HG03045 (cell line): ENCODE measurements around the gene RNF217.

Experiments
- ATAC-seq: cut with Tn5 transposase; IDR thresholded peaks from one replicate; pipeline ENCODE4 v1.9.1; 2021; ENCODE audit warnings: mild to moderate bottlenecking, moderate library complexity; ENCODE audit not compliant: unreplicated experiment

The RNF217 gene

GRCh38 chr6:124987999-124988591 lies 25.9 kb downstream of the RNF217 start:
- no peak for ATAC-seq

- no peak for ATAC-seq
Observed at GRCh38 chr6:124989136-124989983, 27.1 kb downstream of the RNF217 start.

GRCh38 chr6:124990988-124991387 lies 28.8 kb downstream of the RNF217 start:
- ATAC-seq, result no peak

- no peak for ATAC-seq
Observed at GRCh38 chr6:124991764-124992295, 29.6 kb downstream of the RNF217 start.

- no peak for ATAC-seq
Observed at GRCh38 chr6:124993327-124993726, 31.1 kb downstream of the RNF217 start.

GRCh38 chr6:124994648-124995047 lies 32.4 kb downstream of the RNF217 start:
- ATAC-seq, result no peak

GRCh38 chr6:124995131-124995530 lies 32.9 kb downstream of the RNF217 start:
- no peak for ATAC-seq

GRCh38 chr6:124995645-124996325 lies 33.5 kb downstream of the RNF217 start:
- no peak for ATAC-seq

- no peak for ATAC-seq
Observed at GRCh38 chr6:124996411-124996810, 34.2 kb downstream of the RNF217 start.

GRCh38 chr6:124997196-124997875 lies 35.1 kb downstream of the RNF217 start:
- no peak for ATAC-seq

- no peak for ATAC-seq
Observed at GRCh38 chr6:124999105-124999764, 37.0 kb downstream of the RNF217 start.

GRCh38 chr6:125001684-125002405 lies 39.6 kb downstream of the RNF217 start:
- no peak for ATAC-seq

- ATAC-seq, result no peak
Observed at GRCh38 chr6:125002406-125002741, 40.1 kb downstream of the RNF217 start.

GRCh38 chr6:125003070-125003469 lies 40.8 kb downstream of the RNF217 start:
- no peak for ATAC-seq

- no peak for ATAC-seq
Observed at GRCh38 chr6:125004198-125004597, 42.0 kb downstream of the RNF217 start.

- ATAC-seq, result no peak
Observed at GRCh38 chr6:125004797-125005595, 42.8 kb downstream of the RNF217 start.

- ATAC-seq, result no peak
Observed at GRCh38 chr6:125008261-125008703, 46.0 kb downstream of the RNF217 start.

GRCh38 chr6:125008957-125009356 lies 46.7 kb downstream of the RNF217 start:
- no peak for ATAC-seq

- ATAC-seq, result no peak
Observed at GRCh38 chr6:125009578-125009977, 47.3 kb downstream of the RNF217 start.
